GM20000 (cell line): ENCODE data around the gene CDK14.

Experiments
- DNase-seq: peaks from one replicate; pipeline ENCODE4 v3.0.0; 2012; ENCODE audit warnings: low spot score
- CTCF ChIP-seq: IDR thresholded peaks from 2 replicates; pipeline ENCODE4 v1.5.1; 2012; ENCODE audit warnings: mild to moderate bottlenecking, control low read depth; ENCODE audit errors: extremely low read depth, missing control alignments

The CDK14 gene

DNA sequence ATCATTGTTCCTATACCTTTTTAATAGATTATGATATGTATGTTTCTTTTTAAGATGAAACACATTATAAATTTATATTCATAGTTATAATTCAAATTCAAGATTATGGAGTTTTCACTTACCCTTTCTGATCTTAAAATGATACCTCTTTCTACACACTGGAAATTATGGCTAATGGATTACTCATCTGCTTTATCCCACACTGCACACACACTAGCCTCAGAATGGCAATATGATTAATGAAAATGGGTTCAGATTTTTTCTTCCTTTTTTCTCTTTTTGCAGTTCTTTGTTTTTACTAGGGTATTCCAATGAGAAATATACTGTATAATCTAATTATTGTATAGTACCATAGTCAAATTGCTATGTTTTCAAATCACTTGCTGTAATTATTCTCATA lies 585.8 kb downstream of the CDK14 start:
- no peak for TF ChIP-seq CTCF
- no peak for DNase-seq

DNA sequence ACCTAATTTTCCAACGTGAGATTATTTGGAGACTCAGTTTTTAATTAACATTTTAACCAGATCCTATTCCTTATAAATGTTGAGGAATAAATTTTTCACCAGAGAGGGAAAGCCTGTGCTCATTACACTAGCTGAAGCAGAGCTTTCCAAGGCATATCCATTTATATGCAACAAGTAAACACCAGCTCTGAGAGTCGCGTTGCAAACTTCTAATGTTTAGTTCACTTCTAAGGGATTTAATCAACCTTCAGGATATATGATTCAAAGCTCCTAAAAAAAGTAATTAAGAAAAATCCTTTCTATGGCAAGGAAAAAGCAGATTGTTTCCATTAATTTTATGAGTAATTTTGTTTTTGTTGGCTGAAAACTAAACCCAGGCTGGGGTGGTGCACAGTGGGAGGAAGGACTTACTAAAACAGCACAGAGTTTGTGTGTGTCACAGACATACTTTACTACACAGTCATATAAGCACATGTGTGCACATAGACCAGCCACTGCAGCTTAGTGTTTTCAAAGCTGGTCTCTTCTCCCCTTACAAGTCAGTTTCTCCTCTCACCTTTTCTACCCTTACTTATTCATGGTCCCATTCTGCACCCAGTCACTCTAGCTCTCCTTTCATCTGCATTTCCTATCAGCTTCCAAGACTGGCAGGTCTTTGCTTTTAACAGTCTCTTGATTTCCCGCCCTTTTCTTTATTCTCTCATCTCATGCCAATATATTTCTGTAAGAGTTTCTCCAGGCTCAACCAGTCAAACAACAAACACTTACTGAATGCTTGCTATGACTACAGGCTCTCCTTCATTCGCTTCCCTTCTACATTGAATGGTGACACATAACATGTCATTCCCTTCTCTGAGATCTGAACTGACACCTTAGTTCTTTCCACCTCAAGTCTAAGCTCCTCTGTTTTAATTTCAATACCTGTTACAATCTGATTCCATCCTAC lies 587.0 kb downstream of the CDK14 start:
- TF ChIP-seq CTCF: no peak
- no peak for DNase-seq

GRCh38 chr7:91185771-91186170 lies 589.6 kb downstream of the CDK14 start:
- no peak for DNase-seq

GRCh38 chr7:91187061-91187460 lies 590.9 kb downstream of the CDK14 start:
- DNase-seq: no peak
- no peak for TF ChIP-seq CTCF

More at GRCh38 chr7:91185771-91186170, 589.6 kb downstream of the CDK14 start:
- no peak for TF ChIP-seq CTCF

GRCh38 chr7:91191771-91192170 lies 595.6 kb downstream of the CDK14 start:
- TF ChIP-seq CTCF: no peak

DNA sequence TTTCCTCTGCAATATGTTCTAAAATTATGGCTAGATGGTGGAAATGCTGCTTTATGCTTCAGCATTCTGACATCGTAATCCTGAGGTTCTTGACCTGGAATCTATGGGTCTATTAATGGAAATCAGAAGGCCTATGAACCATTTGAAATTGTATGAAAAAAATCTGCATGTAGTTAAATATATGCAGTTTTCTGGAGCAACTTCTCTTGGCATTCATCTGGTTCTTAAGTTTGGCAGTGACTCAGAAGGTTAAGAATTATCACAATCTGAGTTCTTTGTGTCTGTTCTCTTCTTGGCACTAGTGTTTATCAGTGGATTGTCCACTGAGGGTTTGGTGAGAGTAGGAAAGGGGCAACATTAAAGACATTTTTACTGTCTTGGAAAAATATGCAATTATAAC lies 597.0 kb downstream of the CDK14 start:
- TF ChIP-seq CTCF: no peak
- DNase-seq: no peak

More at GRCh38 chr7:91191771-91192170, 595.6 kb downstream of the CDK14 start:
- no peak for DNase-seq

GRCh38 chr7:91194841-91195240 lies 598.7 kb downstream of the CDK14 start:
- no peak for DNase-seq
- no peak for TF ChIP-seq CTCF
